ENCODE results near the gene HS3ST6. TPM values are rescaled to one million over a fixed set of nuclear protein-coding genes. Genes with fewer than 3 reads are reported as not detected.

The HS3ST6 gene
- total and polyA plus RNA-seq, 2 donors (not counting 3 experiments of a cell fraction or from before 2014, with no cell fraction given), result not detected

- DNase-seq (ENCODE audit: low read depth, low spot score), result no peak
- H4K20me1 ChIP-seq (replicated peaks; ENCODE audit: control insufficient read depth, extremely low read depth, insufficient read depth, low read length), result no peaks in the 10 kb centered on the region
- H3K27ac ChIP-seq (ENCODE audit: insufficient read depth, low read depth, low read length), result no peak overlapping the region
- dilution Hi-C loops (cut with MboI; ENCODE audit: extremely low pct_ligation_motif_present, low sequenced_read_pairs), result no loop called here
- FAIRE-seq, result no peak
- TF ChIP-seq MYC (IDR thresholded peaks at IDR 0.05; ENCODE audit: low read depth, low read length) (no peak), EZH2 (IDR thresholded peaks at IDR 0.05; ENCODE audit: borderline replicate concordance, low read depth, low read length, severe bottlenecking) (no peak), POLR2A (IDR thresholded peaks at IDR 0.05; ENCODE audit: low read depth, low read length) (no peak), GATA2 (IDR thresholded peaks at IDR 0.05; ENCODE audit: insufficient read depth, insufficient read length, low read depth, low read length) (no peak), CTCF (IDR thresholded peaks at IDR 0.05; ENCODE audit: extremely low read depth in 1 of 2, insufficient read depth in 1 of 2, low read depth in 1 of 2, low read length in 2 of 2) (no peak), MAX (IDR thresholded peaks at IDR 0.05; ENCODE audit: insufficient read depth, insufficient read length) (no peak), FOS (IDR thresholded peaks at IDR 0.05; ENCODE audit: borderline replicate concordance, insufficient read depth, low read length) (no peak), POLR2AphosphoS5 (IDR thresholded peaks at IDR 0.05; ENCODE audit: insufficient read depth, low read depth, low read length) (no peak), JUN (IDR thresholded peaks at IDR 0.05; ENCODE audit: borderline replicate concordance, insufficient read depth, insufficient read length, low read depth) (no peak)
- no peak overlapping the region for H3K4me2 ChIP-seq (ENCODE audit: insufficient read depth, low read length)
- H3K9me3 ChIP-seq (replicated peaks; ENCODE audit: control insufficient read depth, insufficient read depth, low read length), result no peaks in the 10 kb centered on the region
- H3K9ac ChIP-seq (replicated peaks; ENCODE audit: extremely low read depth, insufficient read depth, low read length), result no peak overlapping the region
- POLR2A ChIA-PET, result interaction anchor here (1.1 kb wide), 1 partner anchor 14 kb away, joined by 4 read pairs; the partner anchor contains the start of gene RPS2
- H3K4me1 ChIP-seq (ENCODE audit: control insufficient read depth, extremely low read depth, insufficient read depth, low read length), result no peaks in the 10 kb centered on the region
- intact Hi-C loops (cut with micrococcal nuclease), result no loop called here
- H3K79me2 ChIP-seq (ENCODE audit: control insufficient read depth, insufficient read depth, low read length), result no peaks in the 10 kb centered on the region
- H3K4me3 ChIP-seq (replicated peaks in 1 of 3; ENCODE audit: insufficient read depth in 1 of 3, low read depth in 1 of 3, low read length in 3 of 3), result no peak overlapping the region
- no peak overlapping the region for H2AFZ ChIP-seq (ENCODE audit: low read depth, low read length)
- no TSS peak for BruUV-seq (replicated peaks)
- no peaks in the 10 kb centered on the region for H3K9me1 ChIP-seq (replicated peaks; ENCODE audit: control insufficient read depth, extremely low read depth, insufficient read depth, low read length)
- no peaks in the 10 kb centered on the region for H3K36me3 ChIP-seq (ENCODE audit: control insufficient read depth in 2 of 2, extremely low read depth in 1 of 2, insufficient read depth in 2 of 2, low read length in 2 of 2)
- no peaks in the 10 kb centered on the region for H3K27me3 ChIP-seq (ENCODE audit: control insufficient read depth in 2 of 2, insufficient read depth in 2 of 2, low read length in 2 of 2)
- CTCF ChIA-PET, result no interaction called here
Observed at GRCh38 chr16:1950559-1950958, 32.3 kb upstream of the HS3ST6 start.
